Panc1 (cell line): ENCODE results near the gene NTNG1. TPM values are rescaled to one million over a fixed set of nuclear protein-coding genes. Genes with fewer than 3 reads are reported as not detected.

Experiments used
- ATAC-seq: fragments of 200-7000 bp; cut with Tn5 transposase; 2 replicates; pipeline ENCODE4 v1.9.1; 2020; ENCODE audit warnings: mild to moderate bottlenecking, moderate library complexity
- BruUV-seq: library from RNA; stranded (reverse); fragments of 400-500 nt; replicated peaks from 2 replicates; lab custom pipeline; 2021; lab: Mats Ljungman, UMichigan
- CTCF ChIA-PET: fragments of 300-600 bp; sonication (Branson Sonifier 250); formaldehyde crosslinking; loops from one replicate; lab custom pipeline; 2022; ENCODE audit warnings: antibody characterized with exemption; lab: Charles Lee
- POLR2A ChIA-PET: fragments of 300-600 bp; sonication (Branson Sonifier 250); formaldehyde crosslinking; loops from one replicate; lab custom pipeline; 2022; ENCODE audit warnings: antibody characterized with exemption; lab: Charles Lee
- DNase-seq: peaks from one replicate; pipeline ENCODE4 v3.0.0-alpha.2; 2010; ENCODE audit warnings: low read depth, low spot score
- H3K27ac ChIP-seq: 2 replicates; pipeline ENCODE4 v1.5.1; 2011; ENCODE audit warnings: mild to moderate bottlenecking, low read length, inconsistent platforms
- H3K27me3 ChIP-seq: fragments of 200-500 bp; sonication (Bioruptor generic); 2 replicates; pipeline ENCODE4 v1.6.0; 2014; ENCODE audit warnings: low read length, inconsistent platforms; ENCODE audit not compliant: control insufficient read depth, insufficient read depth
- H3K36me3 ChIP-seq: fragments of 200-500 bp; sonication (Bioruptor generic); 2 replicates; pipeline ENCODE4 v1.5.1; 2014; ENCODE audit warnings: inconsistent platforms, mild to moderate bottlenecking, low read length, moderate library complexity; ENCODE audit not compliant: control insufficient read depth, insufficient read depth
- H3K4me1 ChIP-seq: 2 replicates; pipeline ENCODE4 v1.5.1; 2011; ENCODE audit warnings: inconsistent platforms, mild to moderate bottlenecking, low read length, moderate library complexity; ENCODE audit not compliant: control insufficient read depth, insufficient read depth
- H3K4me3 ChIP-seq, 2 experiments: 2 replicates each; pipeline ENCODE4 v1.5.1; 2011 to 2012; ENCODE audit warnings: low read depth in 2 of 2, low read length in 2 of 2, mild to moderate bottlenecking in 2 of 2, inconsistent platforms in 1 of 2, moderate library complexity in 1 of 2
- H3K9me3 ChIP-seq: fragments of 200-500 bp; sonication (Bioruptor generic); 2 replicates; pipeline ENCODE4 v1.5.1; 2014; ENCODE audit warnings: low read depth, mild to moderate bottlenecking, inconsistent platforms, low read length, moderate library complexity; ENCODE audit not compliant: control insufficient read depth, insufficient read depth
- POLR2AphosphoS5 ChIP-seq: IDR thresholded peaks from 2 replicates; pipeline ENCODE4 v1.6.1; 2012; ENCODE audit warnings: mild to moderate bottlenecking, low read depth, low read length, moderate library complexity
- SIN3A ChIP-seq: IDR thresholded peaks from 2 replicates; pipeline ENCODE4 v1.6.1; 2012; ENCODE audit warnings: low read depth, mild to moderate bottlenecking, low read length, moderate library complexity, borderline replicate concordance; ENCODE audit not compliant: insufficient read depth
- TCF7L2 ChIP-seq: IDR thresholded peaks from 2 replicates; pipeline ENCODE4 v1.6.1; 2011; ENCODE audit warnings: mild to moderate bottlenecking, low read depth, low read length, inconsistent platforms
- in situ Hi-C: cut with HindIII; loops from 2 replicates; pipeline ENCODE4 v1.10.0; 2016; ENCODE audit warnings: low sequenced_read_pairs, low pct_unique_long_range_greater_than_20kb
- intact Hi-C: fragments of 100-400 bp; cut with micrococcal nuclease; formaldehyde crosslinking; loops from one replicate; pipeline ENCODE4 v1.10.0; 2022; ENCODE audit not compliant: unreplicated experiment
- total RNA-seq: library from RNA; stranded (reverse); gene quantifications from one replicate; pipeline ENCODE4 v1.2.1, GENCODE V29; 2021; ENCODE audit not compliant: unreplicated experiment
- TF ChIP-seq, protein P1 (sequence below): fragments of 450-650 bp; IDR thresholded peaks from 2 replicates; pipeline ENCODE4 v1.5.1; 2017; ENCODE audit warnings: mild to moderate bottlenecking
- TF ChIP-seq, protein P2 (sequence below), 2 experiments: IDR thresholded peaks; 2 replicates each; pipeline ENCODE4 v1.6.1; 2011 to 2012; ENCODE audit warnings: low read depth in 2 of 2, control low read depth in 1 of 2, low read length in 1 of 2, mild to moderate bottlenecking in 1 of 2, moderate library complexity in 1 of 2; ENCODE audit not compliant: insufficient read depth in 1 of 2

The NTNG1 gene
- total RNA-seq, 1 experiment from 2014 or later, result 0.13 TPM

- BruUV-seq, result no TSS peak
- Histone ChIP-seq H3K27ac (no peak overlapping the region), H3K36me3 (no peaks in the 10 kb centered on the region), H3K27me3 (no peaks in the 10 kb centered on the region), H3K4me3 (no peak overlapping the region), H3K4me1 (no peaks in the 10 kb centered on the region), H3K9me3 (no peaks in the 10 kb centered on the region)
- CTCF ChIA-PET, result interaction anchor here (0.7 kb wide), 1 partner anchor 306 kb away, joined by 3 read pairs; no protein-coding TSS in a partner anchor
- no peak for TF ChIP-seq POLR2AphosphoS5
- POLR2A ChIA-PET, result no interaction called here
- in situ Hi-C loops, result no loop called here
- intact Hi-C loops, result no loop called here
- ATAC-seq (no peak), DNase-seq (no peak)
Observed at GRCh38 chr1:107362468-107363140, 221.8 kb downstream of the NTNG1 start.

GRCh38 chr1:107363154-107363553 lies 222.3 kb downstream of the NTNG1 start:
- TF ChIP-seq TCF7L2, result no peak
- TF ChIP-seq SIN3A, result no peak
- no peak for TF ChIP-seq POLR2AphosphoS5
- TF ChIP-seq, protein P1, sequence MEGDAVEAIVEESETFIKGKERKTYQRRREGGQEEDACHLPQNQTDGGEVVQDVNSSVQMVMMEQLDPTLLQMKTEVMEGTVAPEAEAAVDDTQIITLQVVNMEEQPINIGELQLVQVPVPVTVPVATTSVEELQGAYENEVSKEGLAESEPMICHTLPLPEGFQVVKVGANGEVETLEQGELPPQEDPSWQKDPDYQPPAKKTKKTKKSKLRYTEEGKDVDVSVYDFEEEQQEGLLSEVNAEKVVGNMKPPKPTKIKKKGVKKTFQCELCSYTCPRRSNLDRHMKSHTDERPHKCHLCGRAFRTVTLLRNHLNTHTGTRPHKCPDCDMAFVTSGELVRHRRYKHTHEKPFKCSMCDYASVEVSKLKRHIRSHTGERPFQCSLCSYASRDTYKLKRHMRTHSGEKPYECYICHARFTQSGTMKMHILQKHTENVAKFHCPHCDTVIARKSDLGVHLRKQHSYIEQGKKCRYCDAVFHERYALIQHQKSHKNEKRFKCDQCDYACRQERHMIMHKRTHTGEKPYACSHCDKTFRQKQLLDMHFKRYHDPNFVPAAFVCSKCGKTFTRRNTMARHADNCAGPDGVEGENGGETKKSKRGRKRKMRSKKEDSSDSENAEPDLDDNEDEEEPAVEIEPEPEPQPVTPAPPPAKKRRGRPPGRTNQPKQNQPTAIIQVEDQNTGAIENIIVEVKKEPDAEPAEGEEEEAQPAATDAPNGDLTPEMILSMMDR, result no peak
- TF ChIP-seq, protein P2, sequence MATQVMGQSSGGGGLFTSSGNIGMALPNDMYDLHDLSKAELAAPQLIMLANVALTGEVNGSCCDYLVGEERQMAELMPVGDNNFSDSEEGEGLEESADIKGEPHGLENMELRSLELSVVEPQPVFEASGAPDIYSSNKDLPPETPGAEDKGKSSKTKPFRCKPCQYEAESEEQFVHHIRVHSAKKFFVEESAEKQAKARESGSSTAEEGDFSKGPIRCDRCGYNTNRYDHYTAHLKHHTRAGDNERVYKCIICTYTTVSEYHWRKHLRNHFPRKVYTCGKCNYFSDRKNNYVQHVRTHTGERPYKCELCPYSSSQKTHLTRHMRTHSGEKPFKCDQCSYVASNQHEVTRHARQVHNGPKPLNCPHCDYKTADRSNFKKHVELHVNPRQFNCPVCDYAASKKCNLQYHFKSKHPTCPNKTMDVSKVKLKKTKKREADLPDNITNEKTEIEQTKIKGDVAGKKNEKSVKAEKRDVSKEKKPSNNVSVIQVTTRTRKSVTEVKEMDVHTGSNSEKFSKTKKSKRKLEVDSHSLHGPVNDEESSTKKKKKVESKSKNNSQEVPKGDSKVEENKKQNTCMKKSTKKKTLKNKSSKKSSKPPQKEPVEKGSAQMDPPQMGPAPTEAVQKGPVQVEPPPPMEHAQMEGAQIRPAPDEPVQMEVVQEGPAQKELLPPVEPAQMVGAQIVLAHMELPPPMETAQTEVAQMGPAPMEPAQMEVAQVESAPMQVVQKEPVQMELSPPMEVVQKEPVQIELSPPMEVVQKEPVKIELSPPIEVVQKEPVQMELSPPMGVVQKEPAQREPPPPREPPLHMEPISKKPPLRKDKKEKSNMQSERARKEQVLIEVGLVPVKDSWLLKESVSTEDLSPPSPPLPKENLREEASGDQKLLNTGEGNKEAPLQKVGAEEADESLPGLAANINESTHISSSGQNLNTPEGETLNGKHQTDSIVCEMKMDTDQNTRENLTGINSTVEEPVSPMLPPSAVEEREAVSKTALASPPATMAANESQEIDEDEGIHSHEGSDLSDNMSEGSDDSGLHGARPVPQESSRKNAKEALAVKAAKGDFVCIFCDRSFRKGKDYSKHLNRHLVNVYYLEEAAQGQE (IDR thresholded peaks at IDR 0.05; ENCODE audit: insufficient read depth in 1 of 2, low read depth in 2 of 2, low read length in 1 of 2), result no peak
- intact Hi-C loops, result no loop called here
- ChIA-PET POLR2A (no interaction called here), CTCF (interaction anchor here (0.7 kb wide), 1 partner anchor 305 kb away, joined by 3 read pairs; no protein-coding TSS in a partner anchor)
- Histone ChIP-seq H3K36me3 (no peaks in the 10 kb centered on the region), H3K9me3 (no peaks in the 10 kb centered on the region), H3K27me3 (no peaks in the 10 kb centered on the region), H3K27ac (no peak overlapping the region), H3K4me1 (no peaks in the 10 kb centered on the region), H3K4me3 (no peak overlapping the region)
- in situ Hi-C loops, result no loop called here
- BruUV-seq, result no TSS peak
- DNase-seq (no peak), ATAC-seq (no peak)

GRCh38 chr1:107365527-107366240 lies 224.8 kb downstream of the NTNG1 start:
- Histone ChIP-seq H3K9me3 (no peaks in the 10 kb centered on the region), H3K36me3 (no peaks in the 10 kb centered on the region), H3K27ac (no peak overlapping the region), H3K4me1 (no peaks in the 10 kb centered on the region), H3K4me3 (no peak overlapping the region), H3K27me3 (no peaks in the 10 kb centered on the region)
- TF ChIP-seq TCF7L2 (no peak), POLR2AphosphoS5 (no peak), SIN3A (no peak)
- in situ Hi-C loops (no loop called here), intact Hi-C loops (no loop called here)
- DNase-seq (no peak), ATAC-seq (no peak)
- ChIA-PET CTCF (no interaction called here), POLR2A (no interaction called here)
- no TSS peak for BruUV-seq
